GM12878 (cell line): ENCODE results near the gene MVK. TPM values are rescaled to one million over a fixed set of nuclear protein-coding genes. Genes with fewer than 3 reads are reported as not detected.

Experiments used
- ATAC-seq: fragments of 200-7000 bp; cut with Tn5 transposase; 3 replicates; pipeline ENCODE4 v1.9.1; 2020; ENCODE audit warnings: mild to moderate bottlenecking, moderate library complexity
- BruUV-seq: library from RNA; stranded (reverse); fragments of 400-500 nt; replicated peaks from 2 replicates; lab custom pipeline; 2021; lab: Mats Ljungman, UMichigan
- CTCF ChIA-PET: fragments of 300-600 bp; sonication (Branson Sonifier 250); formaldehyde crosslinking; extraction: SDS; loops from one replicate; lab custom pipeline; 2021; ENCODE audit warnings: inconsistent platforms; lab: Yijun Ruan, JAX
- POLR2A ChIA-PET: fragments of 350-600 bp; formaldehyde crosslinking; extraction: SDS; loops from one replicate; lab custom pipeline; 2021; ENCODE audit warnings: inconsistent platforms; lab: Charles Lee
- RAD21 ChIA-PET: fragments of 300-600 bp; sonication (Branson Sonifier 250); formaldehyde crosslinking; loops from one replicate; lab custom pipeline; 2023; ENCODE audit warnings: antibody characterized with exemption; ENCODE audit not compliant: unreplicated experiment; lab: Charles Lee
- SMC1A ChIA-PET: fragments of 300-600 bp; sonication (Branson Sonifier 250); formaldehyde crosslinking; loops from one replicate; lab custom pipeline; 2023; ENCODE audit not compliant: unreplicated experiment, uncharacterized antibody; lab: Charles Lee
- DNase-seq: peaks from one replicate; pipeline ENCODE4 v3.0.0-alpha.2; 2011; ENCODE audit warnings: low read depth, low spot score
- FAIRE-seq: peaks from 3 replicates; lab custom pipeline; 2011; peaks lifted over from hg19 to GRCh38; lab: Jason Lieb, UNC
- H2AFZ ChIP-seq: 2 replicates; pipeline ENCODE4 v1.6.0; 2011; ENCODE audit warnings: low read depth, low read length, control low read depth; ENCODE audit not compliant: control insufficient read depth
- H3K27ac ChIP-seq: 2 replicates; pipeline ENCODE4 v1.5.1; 2011; ENCODE audit warnings: control low read depth; ENCODE audit not compliant: control insufficient read depth, insufficient read depth
- H3K27me3 ChIP-seq, 2 experiments: replicated peaks in 1 of 2; 2 replicates each; pipeline versions ENCODE4 v1.6.0 to v1.6.1; 2011; ENCODE audit warnings: low read length in 1 of 2; ENCODE audit not compliant: control insufficient read depth in 2 of 2, insufficient read depth in 2 of 2
- H3K36me3 ChIP-seq, 2 experiments: 2 replicates each; pipeline ENCODE4 v1.5.1; 2011; ENCODE audit warnings: low read length in 1 of 2; ENCODE audit not compliant: control insufficient read depth in 2 of 2, insufficient read depth in 2 of 2
- H3K4me1 ChIP-seq: 2 replicates; pipeline ENCODE4 v1.6.1; 2011; ENCODE audit warnings: mild to moderate bottlenecking, low read length, moderate library complexity, mixed read lengths; ENCODE audit not compliant: control insufficient read depth, insufficient read depth
- H3K4me2 ChIP-seq: 2 replicates; pipeline ENCODE4 v1.6.0; 2011; ENCODE audit warnings: control low read depth; ENCODE audit not compliant: control insufficient read depth, insufficient read depth
- H3K4me3 ChIP-seq: fragments of 200-600 bp; sonication (generic); 2 replicates; pipeline ENCODE4 v1.5.1; 2016
- H3K79me2 ChIP-seq: 2 replicates; pipeline ENCODE4 v1.6.0; 2011; ENCODE audit warnings: low read length; ENCODE audit not compliant: control insufficient read depth, insufficient read depth
- H3K9ac ChIP-seq: 2 replicates; pipeline ENCODE4 v1.8.0; 2011; ENCODE audit warnings: low read length, control low read depth, mixed read lengths; ENCODE audit not compliant: control insufficient read depth, insufficient read depth
- H3K9me3 ChIP-seq: replicated peaks from 3 replicates; pipeline ENCODE4 v1.5.1; 2011; ENCODE audit warnings: mild to moderate bottlenecking, low read length; ENCODE audit not compliant: control insufficient read depth, insufficient read depth
- H4K20me1 ChIP-seq: 2 replicates; pipeline ENCODE4 v1.6.0; 2011; ENCODE audit not compliant: control insufficient read depth, insufficient read depth
- ATF7 ChIP-seq: fragments of 450-650 bp; IDR thresholded peaks from 2 replicates; pipeline ENCODE4 v1.6.1; 2016; ENCODE audit warnings: low read depth, mild to moderate bottlenecking
- CREM ChIP-seq: IDR thresholded peaks from 2 replicates; pipeline ENCODE4 v1.6.1; 2014; ENCODE audit warnings: antibody characterized with exemption, low read depth
- EED ChIP-seq: sonication (generic); IDR thresholded peaks from 2 replicates; pipeline ENCODE4 v1.6.1; 2016; ENCODE audit warnings: antibody characterized with exemption, low read depth
- KAT2A ChIP-seq: conservative IDR thresholded peaks from 2 replicates; pipeline ENCODE4 v1.6.1; 2011; ENCODE audit warnings: low read depth, low read length; ENCODE audit not compliant: control insufficient read depth
- NBN ChIP-seq: fragments of 450-650 bp; IDR thresholded peaks from 2 replicates; pipeline ENCODE4 v1.6.1; 2016
- SMARCA5 ChIP-seq: fragments of 450-650 bp; IDR thresholded peaks from 2 replicates; pipeline ENCODE4 v1.6.1; 2017; ENCODE audit warnings: mild to moderate bottlenecking
- ZNF207 ChIP-seq: fragments of 450-650 bp; IDR thresholded peaks from 2 replicates; pipeline ENCODE4 v1.6.1; 2014; ENCODE audit warnings: antibody characterized with exemption, mild to moderate bottlenecking, borderline replicate concordance
- ZNF24 ChIP-seq: fragments of 450-650 bp; IDR thresholded peaks from 2 replicates; pipeline ENCODE4 v1.6.1; 2017; ENCODE audit warnings: antibody characterized with exemption, mild to moderate bottlenecking
- WGBS: methylation state at CpG from one replicate; pipeline ENCODE4 v1.1.6; 2016; ENCODE audit warnings: low lambda C conversion rate; ENCODE audit not compliant: insufficient replicate concordance, insufficient coverage; ENCODE audit errors: missing lambda C conversion rate; 5-methylcytosine and 5-hydroxymethylcytosine counted together
- in situ Hi-C: fragments of 300-500 bp; cut with MboI; formaldehyde crosslinking; loops from 9 replicates; pipeline ENCODE4 v1.14.3; 2018; ENCODE audit warnings: mixed read lengths
- intact Hi-C: fragments of 100-400 bp; cut with micrococcal nuclease; formaldehyde crosslinking; loops from one replicate; pipeline ENCODE4 v1.14.2; 2022; ENCODE audit not compliant: unreplicated experiment
- polyA plus RNA-seq, 11 experiments: library from polyadenylated mRNA; depleted of rRNA in 4 of 11; unstranded in 6 of 11; stranded (reverse) in 5 of 11; fragments of >200 nt; fragmentation: Nextera tagmentation in 4 of 11; fragmentation: Illumina TruSeq in 1 of 11; extraction: Ambion mirVana in 4 of 11; extraction: Trizol in 1 of 11; gene quantifications; 1 replicate in 1 of 11; 2 replicates in 10 of 11; pipeline versions ENCODE4 v1.2.1 to v1.2.3, GENCODE V29; 2011 to 2016; ENCODE audit warnings: inconsistent platforms in 2 of 11, missing spikeins in 2 of 11, low read depth in 1 of 11
- total RNA-seq, 4 experiments: library from RNA; depleted of rRNA in 3 of 4; stranded (reverse); fragments of >200 nt in 3 of 4; fragmentation: Illumina TruSeq in 1 of 4; extraction: Trizol in 1 of 4; gene quantifications; 2 replicates each; pipeline versions ENCODE4 v1.2.1 to v1.2.3, GENCODE V29; 2013 to 2021
- TF ChIP-seq, protein P1 (sequence below): fragments of 450-650 bp; IDR thresholded peaks from 2 replicates; pipeline ENCODE4 v1.6.1; 2017; ENCODE audit warnings: mild to moderate bottlenecking, moderate library complexity
- TF ChIP-seq, protein P2 (sequence below): IDR thresholded peaks from 2 replicates; pipeline ENCODE4 v1.6.1; 2012; ENCODE audit warnings: low read depth, low read length, improper control_type of control experiment

MVK gene
- total and polyA plus RNA-seq, 10 of the 15 experiments (the other 5 are each of a cell fraction or from before 2014, with no cell fraction given) = 0.24 to 46.7 (median 31.9) TPM

DNA sequence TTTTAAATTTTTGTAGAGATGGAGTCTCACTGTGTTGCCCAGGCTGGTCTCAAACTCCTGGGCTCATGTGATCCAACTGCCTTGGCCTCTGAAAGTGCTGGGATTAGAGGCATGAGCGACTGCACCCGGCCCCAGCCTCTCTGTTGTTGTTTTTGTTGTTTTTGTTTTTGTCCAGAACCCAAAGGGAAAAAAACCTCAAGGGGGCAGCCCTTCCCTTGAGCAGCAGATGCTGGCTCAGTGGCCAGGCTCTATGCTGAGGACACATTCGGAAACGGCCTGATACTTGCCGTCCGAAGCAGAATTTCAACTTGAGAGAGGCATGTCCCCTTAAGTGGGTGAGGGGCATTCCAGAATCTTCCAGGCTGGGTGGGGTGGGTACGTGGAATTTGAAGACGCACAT lies 6.7 kb downstream of the MVK start:
- Histone ChIP-seq H3K4me3 (no peak overlapping the region), H3K27ac (no peak overlapping the region), H4K20me1 (no peaks in the 10 kb centered on the region), H3K79me2 (no peaks in the 10 kb centered on the region), H3K9ac (no peak overlapping the region), H3K9me3 (no peaks in the 10 kb centered on the region), H3K36me3 (peaks cover 3 to 23% of the 10 kb centered on the region in 2 experiments; a peak in 3 of 4 replicates), H2AFZ (no peak overlapping the region), H3K4me1 (no peaks in the 10 kb centered on the region), H3K4me2 (no peak overlapping the region), H3K27me3 (no peaks in the 10 kb centered on the region)
- RAD21 ChIA-PET = no interaction called here
- POLR2A ChIA-PET = no interaction called here
- CTCF ChIA-PET = no interaction called here
- FAIRE-seq (no peak), ATAC-seq (no peak), DNase-seq (no peak)
- SMC1A ChIA-PET = no interaction called here
- in situ Hi-C loops (no loop called here), intact Hi-C loops (no loop called here)
- BruUV-seq = no TSS peak
- TF ChIP-seq, protein P1, sequence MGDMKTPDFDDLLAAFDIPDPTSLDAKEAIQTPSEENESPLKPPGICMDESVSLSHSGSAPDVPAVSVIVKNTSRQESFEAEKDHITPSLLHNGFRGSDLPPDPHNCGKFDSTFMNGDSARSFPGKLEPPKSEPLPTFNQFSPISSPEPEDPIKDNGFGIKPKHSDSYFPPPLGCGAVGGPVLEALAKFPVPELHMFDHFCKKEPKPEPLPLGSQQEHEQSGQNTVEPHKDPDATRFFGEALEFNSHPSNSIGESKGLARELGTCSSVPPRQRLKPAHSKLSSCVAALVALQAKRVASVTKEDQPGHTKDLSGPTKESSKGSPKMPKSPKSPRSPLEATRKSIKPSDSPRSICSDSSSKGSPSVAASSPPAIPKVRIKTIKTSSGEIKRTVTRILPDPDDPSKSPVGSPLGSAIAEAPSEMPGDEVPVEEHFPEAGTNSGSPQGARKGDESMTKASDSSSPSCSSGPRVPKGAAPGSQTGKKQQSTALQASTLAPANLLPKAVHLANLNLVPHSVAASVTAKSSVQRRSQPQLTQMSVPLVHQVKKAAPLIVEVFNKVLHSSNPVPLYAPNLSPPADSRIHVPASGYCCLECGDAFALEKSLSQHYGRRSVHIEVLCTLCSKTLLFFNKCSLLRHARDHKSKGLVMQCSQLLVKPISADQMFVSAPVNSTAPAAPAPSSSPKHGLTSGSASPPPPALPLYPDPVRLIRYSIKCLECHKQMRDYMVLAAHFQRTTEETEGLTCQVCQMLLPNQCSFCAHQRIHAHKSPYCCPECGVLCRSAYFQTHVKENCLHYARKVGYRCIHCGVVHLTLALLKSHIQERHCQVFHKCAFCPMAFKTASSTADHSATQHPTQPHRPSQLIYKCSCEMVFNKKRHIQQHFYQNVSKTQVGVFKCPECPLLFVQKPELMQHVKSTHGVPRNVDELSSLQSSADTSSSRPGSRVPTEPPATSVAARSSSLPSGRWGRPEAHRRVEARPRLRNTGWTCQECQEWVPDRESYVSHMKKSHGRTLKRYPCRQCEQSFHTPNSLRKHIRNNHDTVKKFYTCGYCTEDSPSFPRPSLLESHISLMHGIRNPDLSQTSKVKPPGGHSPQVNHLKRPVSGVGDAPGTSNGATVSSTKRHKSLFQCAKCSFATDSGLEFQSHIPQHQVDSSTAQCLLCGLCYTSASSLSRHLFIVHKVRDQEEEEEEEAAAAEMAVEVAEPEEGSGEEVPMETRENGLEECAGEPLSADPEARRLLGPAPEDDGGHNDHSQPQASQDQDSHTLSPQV = no peak
- TF ChIP-seq NBN = no peak
- no peak for TF ChIP-seq ZNF207
- TF ChIP-seq, protein P2, sequence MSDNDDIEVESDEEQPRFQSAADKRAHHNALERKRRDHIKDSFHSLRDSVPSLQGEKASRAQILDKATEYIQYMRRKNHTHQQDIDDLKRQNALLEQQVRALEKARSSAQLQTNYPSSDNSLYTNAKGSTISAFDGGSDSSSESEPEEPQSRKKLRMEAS = no peak
- no peak for TF ChIP-seq SMARCA5
- no peak for TF ChIP-seq EED
- TF ChIP-seq CREM = no peak
- no peak for TF ChIP-seq KAT2A
- no peak for TF ChIP-seq ZNF24
- no peak for TF ChIP-seq ATF7
- WGBS = 93% methylated on average over 8 of the region's 8 CpGs
